Fibroblast of mammary gland (primary cell): ENCODE measurements around the gene HORMAD1.
"Not testable (repeated sequence)": the region's sequence is repeated elsewhere in the genome, so short reads cannot be mapped to it uniquely, and the experiment has no call there.

Source experiments
- DNase-seq: peaks from one replicate; pipeline ENCODE4 v3.0.0-alpha.2; 2010; ENCODE audit warnings: low read depth
- H3K4me3 ChIP-seq: 2 replicates; pipeline ENCODE4 v1.5.1; 2011; ENCODE audit warnings: low read depth, mild to moderate bottlenecking, low read length, moderate library complexity; ENCODE audit not compliant: control insufficient read depth
- CTCF ChIP-seq: conservative IDR thresholded peaks from 2 replicates; pipeline ENCODE4 v1.5.1; 2011; ENCODE audit warnings: low read depth, low read length, inconsistent platforms; ENCODE audit not compliant: control insufficient read depth, insufficient read depth

The HORMAD1 gene

GRCh38 chr1:150720703-150721102 lies at the start of gene HORMAD1:
TSS of gene HORMAD1 (minus strand) at chr1:150720895. CDS start at chr1:150719505, 1,390 bp downstream.
- DNase-seq, result no peak
- H3K4me3 ChIP-seq, result no peak within 1 kb of the TSS
- TF ChIP-seq CTCF, result no peak

- H3K4me3 ChIP-seq, DNase-seq: not testable (repeated sequence)
Observed at GRCh38 chr1:150767704-150768103, 47.0 kb upstream of the HORMAD1 start.

- DNase-seq, H3K4me3 ChIP-seq: not testable (repeated sequence)
Observed at GRCh38 chr1:150765977-150766301, 45.2 kb upstream of the HORMAD1 start.

- peak; percentile 25 for DNase-seq
- TF ChIP-seq CTCF, result no peak
- H3K4me3 ChIP-seq, result peak within 1 kb of the TSS; percentile 20
Observed at GRCh38 chr1:150765296-150765976, 44.7 kb upstream of the HORMAD1 start, which contains the start of gene CTSS. TSS of gene CTSS (minus strand) at chr1:150765778. CDS start at chr1:150764763, 1,015 bp downstream.

GRCh38 chr1:150764617-150765101 lies 44.0 kb upstream of the HORMAD1 start:
- peak; percentile 80 for DNase-seq
- no peak for TF ChIP-seq CTCF
- no peak overlapping the region for H3K4me3 ChIP-seq

- DNase-seq, result no peak
- TF ChIP-seq CTCF, result no peak
- H3K4me3 ChIP-seq, result no peak overlapping the region
Observed at GRCh38 chr1:150763018-150763417, 42.3 kb upstream of the HORMAD1 start.

GRCh38 chr1:150762552-150762951 lies 41.9 kb upstream of the HORMAD1 start:
- no peak for DNase-seq
- H3K4me3 ChIP-seq, result no peak overlapping the region
- TF ChIP-seq CTCF, result no peak

- H3K4me3 ChIP-seq, result no peak overlapping the region
- no peak for DNase-seq
- TF ChIP-seq CTCF, result no peak
Observed at GRCh38 chr1:150761801-150762200, 41.1 kb upstream of the HORMAD1 start.
